ENCODE data around the gene ABR. TPM values are rescaled to one million over a fixed set of nuclear protein-coding genes. Genes with fewer than 3 reads are reported as not detected.

Gene ABR
- total RNA-seq, 6 experiments from 2014 or later, result 49.3 to 58.4 (median 54.4) TPM

GRCh38 chr17:1126250-1126797, 53.5 kb downstream of the ABR start:
- peaks cover 25% of the 10 kb centered on the region for H3K27me3 Mint-ChIP-seq (ENCODE audit: insufficient read depth)
- H3K9me3 Mint-ChIP-seq, result peaks cover 3% of the 10 kb centered on the region
- DNase-seq, result no peak
- TF ChIP-seq, protein P1, sequence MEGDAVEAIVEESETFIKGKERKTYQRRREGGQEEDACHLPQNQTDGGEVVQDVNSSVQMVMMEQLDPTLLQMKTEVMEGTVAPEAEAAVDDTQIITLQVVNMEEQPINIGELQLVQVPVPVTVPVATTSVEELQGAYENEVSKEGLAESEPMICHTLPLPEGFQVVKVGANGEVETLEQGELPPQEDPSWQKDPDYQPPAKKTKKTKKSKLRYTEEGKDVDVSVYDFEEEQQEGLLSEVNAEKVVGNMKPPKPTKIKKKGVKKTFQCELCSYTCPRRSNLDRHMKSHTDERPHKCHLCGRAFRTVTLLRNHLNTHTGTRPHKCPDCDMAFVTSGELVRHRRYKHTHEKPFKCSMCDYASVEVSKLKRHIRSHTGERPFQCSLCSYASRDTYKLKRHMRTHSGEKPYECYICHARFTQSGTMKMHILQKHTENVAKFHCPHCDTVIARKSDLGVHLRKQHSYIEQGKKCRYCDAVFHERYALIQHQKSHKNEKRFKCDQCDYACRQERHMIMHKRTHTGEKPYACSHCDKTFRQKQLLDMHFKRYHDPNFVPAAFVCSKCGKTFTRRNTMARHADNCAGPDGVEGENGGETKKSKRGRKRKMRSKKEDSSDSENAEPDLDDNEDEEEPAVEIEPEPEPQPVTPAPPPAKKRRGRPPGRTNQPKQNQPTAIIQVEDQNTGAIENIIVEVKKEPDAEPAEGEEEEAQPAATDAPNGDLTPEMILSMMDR (IDR thresholded peaks at IDR 0.05), result no peak
- H3K27ac Mint-ChIP-seq, result no peak overlapping the region
- no peaks in the 10 kb centered on the region for H3K36me3 Mint-ChIP-seq (ENCODE audit: low read depth)
- H3K4me3 Mint-ChIP-seq, result no peak overlapping the region
- no peaks in the 10 kb centered on the region for H3K4me1 Mint-ChIP-seq (ENCODE audit: low read depth)

- Mint-ChIP-seq H3K4me1 (ENCODE audit: low read depth) (no peaks in the 10 kb centered on the region), H3K27ac (no peak overlapping the region), H3K9me3 (peaks cover 3% of the 10 kb centered on the region), H3K36me3 (ENCODE audit: low read depth) (no peaks in the 10 kb centered on the region), H3K4me3 (no peak overlapping the region), H3K27me3 (ENCODE audit: insufficient read depth) (peaks cover 28% of the 10 kb centered on the region)
- TF ChIP-seq, protein P1 (IDR thresholded peaks at IDR 0.05), result no peak
- DNase-seq, result no peak
Observed at GRCh38 chr17:1125788-1126145, 54.0 kb downstream of the ABR start.

- H3K27ac Mint-ChIP-seq, result no peak overlapping the region
- H3K4me3 Mint-ChIP-seq, result no peak overlapping the region
- no peak for DNase-seq
- H3K9me3 Mint-ChIP-seq, result peaks cover 3% of the 10 kb centered on the region
- TF ChIP-seq, protein P1 (IDR thresholded peaks at IDR 0.05), result no peak
- H3K36me3 Mint-ChIP-seq (ENCODE audit: low read depth), result no peaks in the 10 kb centered on the region
- peaks cover 24% of the 10 kb centered on the region for H3K27me3 Mint-ChIP-seq (ENCODE audit: insufficient read depth)
- H3K4me1 Mint-ChIP-seq (ENCODE audit: low read depth), result no peaks in the 10 kb centered on the region
Observed at GRCh38 chr17:1124896-1125787, 54.6 kb downstream of the ABR start.

DNA sequence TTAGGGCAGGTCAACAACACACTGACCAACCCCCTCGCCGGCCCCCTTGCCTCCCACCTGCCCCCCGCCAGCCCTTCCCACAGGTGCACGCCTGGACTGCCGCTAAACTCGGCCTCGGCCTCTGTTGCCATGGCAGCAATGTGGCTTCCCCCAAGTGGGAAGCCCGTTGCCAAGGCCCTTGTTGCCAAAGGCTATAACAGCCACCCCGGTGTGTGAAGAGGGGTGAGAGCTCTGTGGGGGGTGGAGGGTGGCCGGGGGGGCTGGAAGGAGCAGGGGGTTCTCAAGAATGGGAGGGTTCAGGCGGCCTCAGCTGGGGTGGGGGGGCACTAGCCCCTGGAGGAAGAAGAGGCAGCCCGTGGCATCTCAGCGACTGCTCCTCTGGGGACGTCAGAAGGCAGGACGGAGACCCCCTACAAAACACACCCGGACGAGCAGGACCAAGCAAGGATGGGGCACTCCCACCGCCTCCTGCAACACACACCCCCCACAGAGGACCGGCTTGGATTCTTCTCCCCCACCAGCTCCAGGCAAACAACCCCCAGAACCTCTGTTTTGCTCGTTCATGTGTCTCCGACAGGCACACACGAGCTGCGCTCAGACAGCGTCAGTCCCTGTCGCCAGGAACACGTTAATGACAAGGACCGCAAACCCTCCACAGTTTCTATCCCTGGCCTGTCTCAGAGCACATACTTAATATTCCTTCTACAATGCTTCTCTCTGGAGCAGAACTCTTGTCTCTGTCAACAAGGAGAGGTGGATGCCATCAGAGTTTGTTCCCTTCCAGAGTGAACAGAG, 55.7 kb downstream of the ABR start:
- DNase-seq, result no peak
- H3K36me3 Mint-ChIP-seq (ENCODE audit: low read depth), result no peaks in the 10 kb centered on the region
- H3K4me1 Mint-ChIP-seq (ENCODE audit: low read depth), result no peaks in the 10 kb centered on the region
- peaks cover 17% of the 10 kb centered on the region for H3K27me3 Mint-ChIP-seq (ENCODE audit: insufficient read depth)
- TF ChIP-seq, protein P1 (IDR thresholded peaks at IDR 0.05), result no peak
- H3K27ac Mint-ChIP-seq, result no peak overlapping the region
- no peak overlapping the region for H3K4me3 Mint-ChIP-seq
- peaks cover 3% of the 10 kb centered on the region for H3K9me3 Mint-ChIP-seq

DNA sequence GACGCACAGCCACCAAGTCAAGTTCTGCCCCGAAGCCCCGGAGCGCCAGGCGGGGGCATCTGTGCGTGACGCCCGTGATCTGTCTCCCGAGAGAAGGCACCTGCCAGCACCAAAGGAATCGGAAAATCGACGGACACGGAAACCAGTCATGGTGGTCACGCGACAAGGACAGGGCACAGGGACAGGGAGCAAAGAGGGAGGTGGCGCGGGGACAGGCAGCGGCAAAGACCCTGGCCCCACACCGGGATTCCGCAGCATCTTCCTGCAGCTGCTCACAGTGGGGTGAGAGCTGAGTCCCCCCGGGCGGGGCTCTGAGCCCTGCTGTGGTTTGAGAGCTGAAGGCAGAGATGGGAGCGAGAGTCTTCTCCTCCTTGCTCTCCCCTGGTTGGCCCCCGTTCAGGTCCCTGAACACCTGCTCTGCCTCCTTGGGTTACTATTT, 56.4 kb downstream of the ABR start:
- Mint-ChIP-seq H3K27me3 (ENCODE audit: insufficient read depth) (peaks cover 14% of the 10 kb centered on the region), H3K4me3 (no peak overlapping the region), H3K9me3 (no peaks in the 10 kb centered on the region; the same call in 1 of the 2 replicates), H3K36me3 (ENCODE audit: low read depth) (no peaks in the 10 kb centered on the region), H3K4me1 (ENCODE audit: low read depth) (no peaks in the 10 kb centered on the region), H3K27ac (no peak overlapping the region)
- TF ChIP-seq, protein P1 (IDR thresholded peaks at IDR 0.05), result no peak
- DNase-seq, result no peak

All from HFFc6 (cell line).